GM21737 (cell line): ENCODE results near the gene RASGRF2.
"Not testable (repeated sequence)": the region's sequence is repeated elsewhere in the genome, so short reads cannot be mapped to it uniquely, and the experiment has no call there.

Source experiments
- ATAC-seq: cut with Tn5 transposase; IDR thresholded peaks from one replicate; pipeline ENCODE4 v1.9.1; 2021; ENCODE audit warnings: mild to moderate bottlenecking, moderate library complexity; ENCODE audit not compliant: unreplicated experiment

Gene RASGRF2

GRCh38 chr5:81020478-81021167 lies 60.5 kb downstream of the RASGRF2 start:
- ATAC-seq: no peak

GRCh38 chr5:81021486-81021885 lies 61.3 kb downstream of the RASGRF2 start:
- no peak for ATAC-seq

- ATAC-seq: no peak
Measured at GRCh38 chr5:81021951-81022687, 62.0 kb downstream of the RASGRF2 start.

- no peak for ATAC-seq
Measured at GRCh38 chr5:81022688-81023084, 62.5 kb downstream of the RASGRF2 start.

- ATAC-seq: no peak
Measured at GRCh38 chr5:81023261-81023970, 63.3 kb downstream of the RASGRF2 start.

GRCh38 chr5:81027481-81028058 lies 67.4 kb downstream of the RASGRF2 start:
- no peak for ATAC-seq

- ATAC-seq: not testable (repeated sequence)
Measured at GRCh38 chr5:81028888-81029287, 68.7 kb downstream of the RASGRF2 start.

- not testable (repeated sequence) for ATAC-seq
Measured at GRCh38 chr5:81029736-81030135, 69.6 kb downstream of the RASGRF2 start.

GRCh38 chr5:81030236-81031034 lies 70.3 kb downstream of the RASGRF2 start:
- ATAC-seq: not testable (repeated sequence)

- no peak for ATAC-seq
Measured at GRCh38 chr5:81035522-81035921, 75.4 kb downstream of the RASGRF2 start.

- ATAC-seq: no peak
Measured at GRCh38 chr5:81038495-81038894, 78.3 kb downstream of the RASGRF2 start.

GRCh38 chr5:81044868-81045267 lies 84.7 kb downstream of the RASGRF2 start:
- ATAC-seq: no peak

- no peak for ATAC-seq
Measured at GRCh38 chr5:81045389-81045807, 85.2 kb downstream of the RASGRF2 start.

- ATAC-seq: no peak
Measured at GRCh38 chr5:81046041-81046440, 85.9 kb downstream of the RASGRF2 start.

- ATAC-seq: no peak
Measured at GRCh38 chr5:81052325-81052724, 92.2 kb downstream of the RASGRF2 start.

- ATAC-seq: not testable (repeated sequence)
Measured at GRCh38 chr5:81053282-81053681, 93.1 kb downstream of the RASGRF2 start.

GRCh38 chr5:81058121-81058520 lies 98.0 kb downstream of the RASGRF2 start:
- ATAC-seq: no peak

- ATAC-seq: no peak
Measured at GRCh38 chr5:81065492-81065891, 105.3 kb downstream of the RASGRF2 start.

GRCh38 chr5:81066102-81066501 lies 105.9 kb downstream of the RASGRF2 start:
- no peak for ATAC-seq

- no peak for ATAC-seq
Measured at GRCh38 chr5:81067406-81067805, 107.2 kb downstream of the RASGRF2 start.

- ATAC-seq: no peak
Measured at GRCh38 chr5:81068063-81068462, 107.9 kb downstream of the RASGRF2 start.
